OCI-LY3 (cell line): Measurements from ENCODE around the gene VWA2.

Source experiments
- H2AFZ ChIP-seq: fragments of 200-600, 300-600 bp; shearing (Covaris generic); 2 replicates; pipeline ENCODE4 v1.6.0; 2014; ENCODE audit warnings: antibody characterized with exemption, low read depth, low read length
- H3K27ac ChIP-seq: fragments of 200-600, 300-600 bp; sonication (generic); 2 replicates; pipeline ENCODE4 v1.5.1; 2014; ENCODE audit warnings: mild to moderate bottlenecking, low read length, moderate library complexity, mixed read lengths
- H3K27me3 ChIP-seq: fragments of 200-600, 300-600 bp; sonication (generic); 2 replicates; pipeline ENCODE4 v1.6.1; 2014; ENCODE audit warnings: low read depth, low read length, mixed read lengths
- H3K36me3 ChIP-seq: fragments of 200-600, 300-600 bp; sonication (generic); replicated peaks from 2 replicates; pipeline ENCODE3; 2014; ENCODE audit warnings: low read depth, low read length, mixed read lengths
- H3K4me1 ChIP-seq: fragments of 300-600, 200-600 bp; sonication (generic); 2 replicates; pipeline ENCODE4 v1.6.1; 2014; ENCODE audit warnings: low read length, mixed read lengths
- H3K4me2 ChIP-seq: fragments of 200-600, 300-600 bp; sonication (generic); 2 replicates; pipeline ENCODE4 v1.6.1; 2014; ENCODE audit warnings: low read length, mixed read lengths
- H3K4me3 ChIP-seq: fragments of 300-600, 200-600 bp; sonication (generic); 2 replicates; pipeline ENCODE4 v1.5.1; 2014; ENCODE audit warnings: antibody characterized with exemption, mild to moderate bottlenecking, low read length, moderate library complexity
- H3K79me2 ChIP-seq: fragments of 300-600, 200-600 bp; shearing (Covaris generic); 2 replicates; pipeline ENCODE4 v1.6.1; 2014; ENCODE audit warnings: mild to moderate bottlenecking, low read length, mixed read lengths
- H3K9ac ChIP-seq: fragments of 300-600, 200-600 bp; shearing (Covaris generic); 2 replicates; pipeline ENCODE4 v1.6.0; 2014; ENCODE audit warnings: mild to moderate bottlenecking, low read length, moderate library complexity
- H3K9me3 ChIP-seq: fragments of 200-600, 300-600 bp; shearing (Covaris generic); 2 replicates; pipeline ENCODE4 v1.6.1; 2014; ENCODE audit warnings: low read length, mixed read lengths; ENCODE audit not compliant: insufficient read depth
- H4K20me1 ChIP-seq: fragments of 200-600, 300-600 bp; sonication (generic); 2 replicates; pipeline ENCODE4 v1.6.1; 2016; ENCODE audit warnings: low read length, mixed read lengths; ENCODE audit not compliant: insufficient read depth
- EZH2phosphoT487 ChIP-seq: fragments of 200-600 bp; shearing (Covaris generic); IDR thresholded peaks from 2 replicates; pipeline ENCODE4 v1.6.1; 2018; ENCODE audit warnings: antibody characterized with exemption, mixed run types, low read depth
- TF ChIP-seq, protein P1 (sequence below): fragments of 200-600, 300-600 bp; sonication (generic); IDR thresholded peaks from 2 replicates; pipeline ENCODE4 v1.5.1; 2014; ENCODE audit warnings: antibody characterized with exemption, low read length, low read depth

VWA2 gene

DNA sequence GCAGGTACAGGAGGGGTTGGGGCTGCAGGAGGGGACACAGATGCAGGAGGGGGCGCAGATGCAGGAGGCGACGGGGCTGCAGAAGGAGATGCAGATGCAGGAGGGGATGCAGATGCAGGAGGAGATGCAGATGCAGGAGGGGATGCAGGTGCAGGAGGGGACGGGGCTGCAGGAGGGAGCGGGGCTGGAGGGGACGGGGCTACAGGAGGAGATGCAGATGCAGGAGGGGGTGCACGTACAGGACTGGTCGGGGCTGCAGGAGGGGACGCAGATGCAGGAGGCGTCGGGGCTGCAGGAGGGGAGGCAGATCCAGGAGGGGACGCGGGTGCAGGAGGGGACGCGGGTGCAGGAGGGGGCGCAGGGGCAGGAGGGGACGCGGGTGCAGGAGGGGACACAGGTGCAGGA lies 66.5 kb downstream of the VWA2 start:
- Histone ChIP-seq H3K4me2 (no peak overlapping the region), H3K27me3 (peaks cover 9% of the 10 kb centered on the region; the same call in 1 of the 2 replicates)

DNA sequence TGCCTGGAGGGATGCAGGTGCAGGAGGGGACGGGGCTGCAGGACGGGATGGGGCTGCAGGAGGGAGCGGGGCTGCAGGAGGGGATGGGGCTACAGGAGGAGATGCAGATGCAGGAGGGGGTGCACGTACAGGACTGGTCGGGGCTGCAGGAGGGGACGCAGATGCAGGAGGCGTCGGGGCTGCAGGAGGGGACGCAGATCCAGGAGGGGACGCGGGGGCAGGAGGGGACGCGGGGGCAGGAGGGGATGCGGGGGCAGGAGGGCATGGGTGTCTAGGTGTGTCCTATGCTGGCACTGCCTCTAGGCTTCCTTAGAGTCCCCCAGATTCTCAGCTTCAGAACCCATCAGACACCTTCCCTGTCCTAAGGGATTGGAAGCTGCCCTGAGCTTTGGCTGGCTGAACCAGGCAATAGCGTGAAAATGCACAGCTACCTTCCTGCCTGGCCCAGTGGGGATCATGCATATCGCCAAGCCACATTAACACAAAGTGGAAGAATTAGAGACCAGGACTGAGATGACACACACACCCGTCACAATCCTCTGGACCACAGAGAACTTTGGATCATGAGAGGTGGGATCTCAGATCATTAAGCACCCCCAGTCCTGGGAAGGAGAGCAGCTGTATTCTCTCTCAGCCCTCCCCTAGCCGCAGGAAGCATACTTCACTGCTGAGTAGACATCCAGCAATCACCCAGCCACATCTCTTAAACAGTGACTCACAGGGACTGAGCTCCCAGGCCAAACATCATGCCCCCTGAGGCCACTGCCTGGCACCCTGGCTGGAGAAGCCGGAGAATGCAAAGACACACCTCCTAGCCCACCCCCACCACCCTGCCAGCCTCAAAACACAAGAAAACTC lies 67.3 kb downstream of the VWA2 start:
- no peaks in the 10 kb centered on the region for H3K9me3 ChIP-seq
- H3K27ac ChIP-seq: no peak overlapping the region
- no peaks in the 10 kb centered on the region for H3K79me2 ChIP-seq
- no peaks in the 10 kb centered on the region for H3K4me1 ChIP-seq
- no peak overlapping the region for H2AFZ ChIP-seq
- H3K4me3 ChIP-seq: no peak overlapping the region
- H3K4me2 ChIP-seq: no peak overlapping the region
- no peaks in the 10 kb centered on the region for H4K20me1 ChIP-seq
- no peaks in the 10 kb centered on the region for H3K36me3 ChIP-seq
- TF ChIP-seq, protein P1, sequence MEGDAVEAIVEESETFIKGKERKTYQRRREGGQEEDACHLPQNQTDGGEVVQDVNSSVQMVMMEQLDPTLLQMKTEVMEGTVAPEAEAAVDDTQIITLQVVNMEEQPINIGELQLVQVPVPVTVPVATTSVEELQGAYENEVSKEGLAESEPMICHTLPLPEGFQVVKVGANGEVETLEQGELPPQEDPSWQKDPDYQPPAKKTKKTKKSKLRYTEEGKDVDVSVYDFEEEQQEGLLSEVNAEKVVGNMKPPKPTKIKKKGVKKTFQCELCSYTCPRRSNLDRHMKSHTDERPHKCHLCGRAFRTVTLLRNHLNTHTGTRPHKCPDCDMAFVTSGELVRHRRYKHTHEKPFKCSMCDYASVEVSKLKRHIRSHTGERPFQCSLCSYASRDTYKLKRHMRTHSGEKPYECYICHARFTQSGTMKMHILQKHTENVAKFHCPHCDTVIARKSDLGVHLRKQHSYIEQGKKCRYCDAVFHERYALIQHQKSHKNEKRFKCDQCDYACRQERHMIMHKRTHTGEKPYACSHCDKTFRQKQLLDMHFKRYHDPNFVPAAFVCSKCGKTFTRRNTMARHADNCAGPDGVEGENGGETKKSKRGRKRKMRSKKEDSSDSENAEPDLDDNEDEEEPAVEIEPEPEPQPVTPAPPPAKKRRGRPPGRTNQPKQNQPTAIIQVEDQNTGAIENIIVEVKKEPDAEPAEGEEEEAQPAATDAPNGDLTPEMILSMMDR: no peak
- no peak for TF ChIP-seq EZH2phosphoT487
- peaks cover 9% of the 10 kb centered on the region; the same call in 1 of the 2 replicates for H3K27me3 ChIP-seq
- no peak overlapping the region for H3K9ac ChIP-seq

More for the DNA sequence above, 66.5 kb downstream of the VWA2 start:
- Histone ChIP-seq H4K20me1 (no peaks in the 10 kb centered on the region), H2AFZ (no peak overlapping the region), H3K36me3 (no peaks in the 10 kb centered on the region), H3K4me3 (no peak overlapping the region), H3K9ac (no peak overlapping the region), H3K9me3 (no peaks in the 10 kb centered on the region), H3K4me1 (no peaks in the 10 kb centered on the region), H3K79me2 (no peaks in the 10 kb centered on the region), H3K27ac (no peak overlapping the region)
- no peak for TF ChIP-seq EZH2phosphoT487
- TF ChIP-seq, protein P1: no peak

DNA sequence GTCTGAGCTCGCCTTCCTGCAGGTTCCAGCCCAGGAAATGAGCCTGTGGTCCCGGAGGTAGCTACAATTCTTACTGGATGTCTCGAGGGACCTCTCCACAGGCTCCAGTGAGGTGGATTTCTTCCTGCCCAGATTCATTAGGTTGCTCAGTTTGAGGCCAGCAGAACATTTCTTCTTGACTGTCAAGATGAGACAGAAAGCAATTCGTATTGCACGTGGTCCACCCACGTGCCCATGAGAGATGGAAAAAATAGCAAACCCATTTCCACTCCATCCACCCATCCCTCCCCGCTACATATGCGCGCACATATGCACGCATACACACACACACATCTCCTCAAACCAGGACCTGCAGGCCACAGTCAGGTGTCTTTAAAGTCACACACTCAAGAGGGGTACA lies 68.7 kb downstream of the VWA2 start:
- Histone ChIP-seq H3K4me1 (no peaks in the 10 kb centered on the region), H3K9me3 (no peaks in the 10 kb centered on the region), H3K27ac (no peak overlapping the region), H3K79me2 (no peaks in the 10 kb centered on the region), H3K4me3 (no peak overlapping the region), H3K36me3 (no peaks in the 10 kb centered on the region), H3K27me3 (peaks cover 9% of the 10 kb centered on the region; the same call in 1 of the 2 replicates), H2AFZ (no peak overlapping the region), H4K20me1 (no peaks in the 10 kb centered on the region), H3K4me2 (no peak overlapping the region), H3K9ac (no peak overlapping the region)
- TF ChIP-seq, protein P1: no peak
- no peak for TF ChIP-seq EZH2phosphoT487

DNA sequence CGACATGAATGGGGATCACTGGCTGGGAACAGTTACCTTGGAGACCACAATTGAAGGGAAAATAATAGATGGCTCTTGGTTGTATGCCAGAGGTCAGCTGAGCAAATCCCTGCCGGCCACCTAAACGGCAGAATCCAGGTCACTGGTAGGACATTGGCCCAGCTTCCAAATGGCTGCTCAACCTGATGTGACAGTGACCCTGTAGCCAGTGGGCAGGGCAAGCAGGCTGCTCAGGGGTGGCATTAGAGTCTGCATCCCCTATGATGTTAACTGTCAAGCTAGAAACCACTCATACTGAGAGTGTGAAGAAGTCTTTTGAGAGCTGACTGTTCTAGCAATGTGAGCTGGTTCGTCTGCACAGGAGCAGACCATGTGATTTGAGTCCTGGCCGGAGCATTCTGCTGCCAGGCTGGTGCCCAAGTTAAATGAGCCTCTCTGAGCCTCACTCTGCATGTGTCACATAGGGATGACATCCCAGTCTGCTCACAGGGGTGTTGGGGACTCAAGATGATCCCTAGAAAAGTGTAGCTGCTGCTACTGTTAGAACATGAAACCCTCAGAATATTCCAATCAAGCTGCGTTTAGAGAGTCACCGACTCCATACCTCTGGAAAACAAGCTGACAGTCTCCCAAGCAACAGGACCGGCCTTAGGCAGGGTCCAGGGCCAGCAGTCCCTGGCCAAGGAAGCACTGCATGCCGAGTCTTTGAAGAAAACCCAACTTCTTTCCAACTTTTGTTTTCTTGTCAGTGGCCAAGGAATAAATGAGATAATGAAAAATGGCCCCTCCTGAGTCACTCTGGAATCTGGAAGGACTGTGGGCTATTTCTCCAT lies 69.7 kb downstream of the VWA2 start:
- TF ChIP-seq, protein P1: no peak
- peaks cover 9% of the 10 kb centered on the region; the same call in 1 of the 2 replicates for H3K27me3 ChIP-seq
- H3K9ac ChIP-seq: no peak overlapping the region
- H3K4me3 ChIP-seq: no peak overlapping the region
- no peaks in the 10 kb centered on the region for H4K20me1 ChIP-seq
- no peaks in the 10 kb centered on the region for H3K79me2 ChIP-seq
- no peaks in the 10 kb centered on the region for H3K36me3 ChIP-seq
- H3K9me3 ChIP-seq: no peaks in the 10 kb centered on the region
- H3K4me1 ChIP-seq: no peaks in the 10 kb centered on the region
- no peak overlapping the region for H3K4me2 ChIP-seq
- H3K27ac ChIP-seq: no peak overlapping the region
- no peak overlapping the region for H2AFZ ChIP-seq
